Fibroblast of lung (primary cell): ENCODE measurements around the gene TRIM44. TPM values are rescaled to one million over a fixed set of nuclear protein-coding genes. Genes with fewer than 3 reads are reported as not detected.

Source experiments
- DNase-seq, 2 donors: peaks; one replicate each; pipeline versions ENCODE4 v3.0.0 to v3.0.0-alpha.2; 2010; ENCODE audit warnings: low read depth in 2 of 2
- H2AFZ ChIP-seq: 2 replicates; pipeline ENCODE4 v1.5.1; 2012; ENCODE audit warnings: low read length, control low read depth, inconsistent platforms
- H3K27ac ChIP-seq: 2 replicates; pipeline ENCODE4 v1.5.1; 2011; ENCODE audit warnings: low read length, control low read depth; ENCODE audit not compliant: insufficient read depth
- H3K27me3 ChIP-seq: 2 replicates; pipeline ENCODE4 v1.5.1; 2011; ENCODE audit warnings: mild to moderate bottlenecking, low read length; ENCODE audit not compliant: control insufficient read depth, insufficient read depth
- H3K36me3 ChIP-seq: 2 replicates; pipeline ENCODE4 v1.5.1; 2011; ENCODE audit warnings: low read length; ENCODE audit not compliant: control insufficient read depth, insufficient read depth
- H3K4me1 ChIP-seq: 2 replicates; pipeline ENCODE4 v1.5.1; 2011; ENCODE audit warnings: low read length; ENCODE audit not compliant: control insufficient read depth, insufficient read depth; ENCODE audit errors: extremely low read depth
- H3K4me2 ChIP-seq: 2 replicates; pipeline ENCODE4 v1.5.1; 2011; ENCODE audit warnings: low read length, control low read depth; ENCODE audit not compliant: insufficient read depth; ENCODE audit errors: extremely low read depth
- H3K4me3 ChIP-seq, 4 experiments: fragments of 200-600 bp in 1 of 4; sonication (generic) in 1 of 4; replicated peaks in 1 of 4; 2 replicates each; pipeline ENCODE4 v1.5.1; 2011 to 2016; ENCODE audit warnings: low read length in 4 of 4, low read depth in 3 of 4, mild to moderate bottlenecking in 3 of 4, control low read depth in 2 of 4, inconsistent platforms in 1 of 4, mixed read lengths in 1 of 4; ENCODE audit not compliant: insufficient read depth in 1 of 4; ENCODE audit errors: control extremely low read depth in 1 of 4
- H3K79me2 ChIP-seq: 2 replicates; pipeline ENCODE4 v1.5.1; 2012; ENCODE audit warnings: mild to moderate bottlenecking, low read length, inconsistent platforms; ENCODE audit not compliant: control insufficient read depth, insufficient read depth
- H3K9ac ChIP-seq: 2 replicates; pipeline ENCODE4 v1.5.1; 2011; ENCODE audit warnings: mild to moderate bottlenecking, low read length, control low read depth; ENCODE audit not compliant: insufficient read depth
- H3K9me3 ChIP-seq: 2 replicates; pipeline ENCODE4 v1.5.1; 2012; ENCODE audit warnings: low read depth, low read length; ENCODE audit not compliant: control insufficient read depth, insufficient read depth
- H4K20me1 ChIP-seq: 2 replicates; pipeline ENCODE4 v1.5.1; 2011; ENCODE audit warnings: low read length; ENCODE audit not compliant: control insufficient read depth, insufficient read depth; ENCODE audit errors: extremely low read depth
- EZH2 ChIP-seq: IDR thresholded peaks from 2 replicates; pipeline ENCODE4 v1.5.1; 2012; ENCODE audit warnings: low read length, control low read depth, mild to moderate bottlenecking; ENCODE audit errors: missing control alignments
- polyA plus RNA-seq, 2 donors: library from polyadenylated mRNA; depleted of rRNA in 1 of 2; stranded (reverse) in 1 of 2; unstranded in 1 of 2; fragments of >200 nt; gene quantifications; 2 replicates each; pipeline ENCODE4 v1.2.1, GENCODE V29; 2011 to 2012; ENCODE audit warnings: missing spikeins in 1 of 2
- total RNA-seq: library from RNA; depleted of rRNA; stranded (reverse); fragments of >200 nt; gene quantifications from 2 replicates; pipeline ENCODE4 v1.2.1, GENCODE V29; 2014
- TF ChIP-seq, protein P1 (sequence below), 2 donors: IDR thresholded peaks in 1 of 2; conservative IDR thresholded peaks in 1 of 2; 1 replicate in 1 of 2; 2 replicates in 1 of 2; pipeline ENCODE4 v1.5.1; 2011 to 2012; ENCODE audit warnings: low read length in 2 of 2, control low read depth in 1 of 2, inconsistent platforms in 1 of 2, low read depth in 1 of 2, mild to moderate bottlenecking in 1 of 2

TRIM44 gene
- total and polyA plus RNA-seq, 2 donors (not counting 1 experiment from before 2014, with no cell fraction given) = 10.4 to 78.3 TPM

DNA sequence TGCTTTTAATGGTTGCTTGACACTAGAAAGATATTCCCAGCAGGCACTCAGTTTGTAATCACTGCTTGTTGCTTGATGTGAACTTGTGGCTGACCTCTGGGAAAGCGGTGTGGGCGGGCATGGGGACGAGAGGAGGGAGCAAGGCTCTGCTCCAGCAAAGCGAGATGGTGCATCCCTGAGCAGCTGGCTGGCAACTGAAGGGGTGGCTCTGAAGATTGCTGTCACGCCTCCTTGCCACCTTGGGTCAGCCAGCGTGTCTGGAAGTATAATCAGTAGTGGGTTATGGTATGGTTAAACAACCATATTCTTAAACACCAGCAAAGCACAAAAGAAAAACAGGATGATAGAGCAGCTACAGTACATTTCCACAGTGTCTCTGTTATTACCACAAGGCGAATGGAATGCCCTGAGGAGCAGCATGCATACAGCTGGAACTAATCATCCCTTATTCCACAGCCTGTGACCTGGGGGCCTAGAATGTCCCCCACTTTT, 124.5 kb downstream of the TRIM44 start:
- Histone ChIP-seq H3K4me1 (peaks cover 7% of the 10 kb centered on the region), H3K9me3 (no peaks in the 10 kb centered on the region), H3K79me2 (no peaks in the 10 kb centered on the region), H3K4me2 (no peak overlapping the region), H3K36me3 (no peaks in the 10 kb centered on the region), H3K27ac (no peak overlapping the region), H3K9ac (no peak overlapping the region), H4K20me1 (no peaks in the 10 kb centered on the region), H2AFZ (no peak overlapping the region), H3K27me3 (no peaks in the 10 kb centered on the region), H3K4me3 (no peak overlapping the region)
- peak; percentile 40 to 57 for DNase-seq
- no peak for TF ChIP-seq EZH2
- TF ChIP-seq, protein P1, sequence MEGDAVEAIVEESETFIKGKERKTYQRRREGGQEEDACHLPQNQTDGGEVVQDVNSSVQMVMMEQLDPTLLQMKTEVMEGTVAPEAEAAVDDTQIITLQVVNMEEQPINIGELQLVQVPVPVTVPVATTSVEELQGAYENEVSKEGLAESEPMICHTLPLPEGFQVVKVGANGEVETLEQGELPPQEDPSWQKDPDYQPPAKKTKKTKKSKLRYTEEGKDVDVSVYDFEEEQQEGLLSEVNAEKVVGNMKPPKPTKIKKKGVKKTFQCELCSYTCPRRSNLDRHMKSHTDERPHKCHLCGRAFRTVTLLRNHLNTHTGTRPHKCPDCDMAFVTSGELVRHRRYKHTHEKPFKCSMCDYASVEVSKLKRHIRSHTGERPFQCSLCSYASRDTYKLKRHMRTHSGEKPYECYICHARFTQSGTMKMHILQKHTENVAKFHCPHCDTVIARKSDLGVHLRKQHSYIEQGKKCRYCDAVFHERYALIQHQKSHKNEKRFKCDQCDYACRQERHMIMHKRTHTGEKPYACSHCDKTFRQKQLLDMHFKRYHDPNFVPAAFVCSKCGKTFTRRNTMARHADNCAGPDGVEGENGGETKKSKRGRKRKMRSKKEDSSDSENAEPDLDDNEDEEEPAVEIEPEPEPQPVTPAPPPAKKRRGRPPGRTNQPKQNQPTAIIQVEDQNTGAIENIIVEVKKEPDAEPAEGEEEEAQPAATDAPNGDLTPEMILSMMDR (conservative IDR thresholded peaks at IDR 0.05 in 1 of 2, IDR thresholded peaks at IDR 0.05 in 1 of 2; ENCODE audit: low read depth in 1 of 2, low read length in 2 of 2) = no peak

DNA sequence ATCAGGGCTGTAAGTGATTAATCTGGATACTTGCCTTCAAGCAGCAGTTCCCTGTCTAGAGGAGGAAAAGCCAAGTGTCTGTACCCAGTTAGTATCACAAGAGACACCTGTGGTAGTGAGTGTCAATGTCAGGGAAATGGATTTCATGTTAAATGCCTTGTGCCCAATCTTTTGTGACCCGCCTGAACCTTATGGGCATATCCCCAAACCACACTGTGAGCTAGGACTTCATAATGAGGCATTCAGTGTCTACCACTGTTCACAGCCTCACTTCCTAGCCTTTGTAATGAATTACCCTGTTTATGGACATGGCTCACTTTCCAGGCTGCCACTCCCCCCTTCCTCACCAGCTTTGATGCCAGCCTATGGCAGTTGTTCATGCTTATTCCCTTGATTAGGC, 125.1 kb downstream of the TRIM44 start:
- H3K9ac ChIP-seq = no peak overlapping the region
- H3K79me2 ChIP-seq = no peaks in the 10 kb centered on the region
- peaks cover 7% of the 10 kb centered on the region for H3K4me1 ChIP-seq
- DNase-seq = peak in 1 of 2 donors; percentile 24
- no peaks in the 10 kb centered on the region for H3K36me3 ChIP-seq
- TF ChIP-seq EZH2 = no peak
- TF ChIP-seq, protein P1 (conservative IDR thresholded peaks at IDR 0.05 in 1 of 2, IDR thresholded peaks at IDR 0.05 in 1 of 2; ENCODE audit: low read depth in 1 of 2, low read length in 2 of 2) = no peak
- H2AFZ ChIP-seq = no peak overlapping the region
- no peaks in the 10 kb centered on the region for H3K27me3 ChIP-seq
- no peaks in the 10 kb centered on the region for H4K20me1 ChIP-seq
- no peak overlapping the region for H3K4me2 ChIP-seq
- H3K27ac ChIP-seq = no peak overlapping the region
- no peaks in the 10 kb centered on the region for H3K9me3 ChIP-seq
- H3K4me3 ChIP-seq = no peak overlapping the region

DNA sequence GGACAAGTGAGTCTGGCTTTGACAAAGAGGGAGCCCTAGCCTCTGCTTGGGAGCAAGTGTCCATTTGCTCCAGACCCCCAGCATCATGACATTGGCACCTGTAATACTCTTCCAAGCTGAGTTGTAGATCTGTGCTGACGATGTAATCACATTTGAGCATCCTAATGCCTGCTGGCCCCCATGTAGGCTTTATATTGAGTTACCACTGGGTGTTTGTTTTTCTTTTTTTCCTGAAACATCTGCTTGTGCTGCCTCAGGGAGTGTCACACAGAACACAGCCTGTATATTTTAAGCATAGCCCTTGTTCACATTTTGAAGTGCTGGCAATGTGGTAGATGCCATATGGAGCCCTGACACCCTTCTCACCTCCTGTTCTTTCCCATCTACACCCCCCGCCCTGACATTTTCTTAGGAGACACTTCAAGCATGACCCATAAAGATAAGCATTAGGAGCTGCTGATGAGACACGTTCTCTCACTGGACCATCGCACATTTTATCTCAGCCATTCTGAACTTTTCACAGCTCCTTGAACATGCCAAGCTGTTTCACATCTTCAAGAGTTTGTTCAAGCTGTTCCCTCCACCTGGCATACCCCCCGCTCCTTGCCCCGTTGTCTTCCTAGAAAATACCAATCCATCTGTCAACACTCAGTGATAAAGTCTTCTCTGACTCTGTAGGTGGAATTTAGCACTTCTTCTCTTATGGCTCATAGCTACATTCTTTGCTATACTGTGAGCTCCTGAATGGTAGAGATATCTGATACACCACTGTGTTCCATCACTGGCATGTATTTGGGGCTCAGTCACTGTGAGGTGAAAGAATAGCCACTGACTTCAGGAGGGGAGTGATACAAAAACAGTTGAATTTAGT, 128.7 kb downstream of the TRIM44 start:
- DNase-seq = peak in 1 of 2 donors; percentile 25
- Histone ChIP-seq H3K27me3 (no peaks in the 10 kb centered on the region), H3K27ac (no peak overlapping the region), H3K4me3 (no peak overlapping the region), H3K4me2 (no peak overlapping the region), H3K9me3 (no peaks in the 10 kb centered on the region), H3K4me1 (peaks cover 14% of the 10 kb centered on the region), H2AFZ (no peak overlapping the region), H3K36me3 (no peaks in the 10 kb centered on the region), H3K79me2 (no peaks in the 10 kb centered on the region), H3K9ac (no peak overlapping the region), H4K20me1 (no peaks in the 10 kb centered on the region)
- TF ChIP-seq, protein P1 (conservative IDR thresholded peaks at IDR 0.05 in 1 of 2, IDR thresholded peaks at IDR 0.05 in 1 of 2; ENCODE audit: low read depth in 1 of 2, low read length in 2 of 2) = no peak
